ENCODE results near the gene CYTH4. TPM values are rescaled to one million over a fixed set of nuclear protein-coding genes. Genes with fewer than 3 reads are reported as not detected.

Gene CYTH4
- total RNA-seq, 4 donors from 2014 or later = 0.55 to 4.3 (median 2.7) TPM

DNA sequence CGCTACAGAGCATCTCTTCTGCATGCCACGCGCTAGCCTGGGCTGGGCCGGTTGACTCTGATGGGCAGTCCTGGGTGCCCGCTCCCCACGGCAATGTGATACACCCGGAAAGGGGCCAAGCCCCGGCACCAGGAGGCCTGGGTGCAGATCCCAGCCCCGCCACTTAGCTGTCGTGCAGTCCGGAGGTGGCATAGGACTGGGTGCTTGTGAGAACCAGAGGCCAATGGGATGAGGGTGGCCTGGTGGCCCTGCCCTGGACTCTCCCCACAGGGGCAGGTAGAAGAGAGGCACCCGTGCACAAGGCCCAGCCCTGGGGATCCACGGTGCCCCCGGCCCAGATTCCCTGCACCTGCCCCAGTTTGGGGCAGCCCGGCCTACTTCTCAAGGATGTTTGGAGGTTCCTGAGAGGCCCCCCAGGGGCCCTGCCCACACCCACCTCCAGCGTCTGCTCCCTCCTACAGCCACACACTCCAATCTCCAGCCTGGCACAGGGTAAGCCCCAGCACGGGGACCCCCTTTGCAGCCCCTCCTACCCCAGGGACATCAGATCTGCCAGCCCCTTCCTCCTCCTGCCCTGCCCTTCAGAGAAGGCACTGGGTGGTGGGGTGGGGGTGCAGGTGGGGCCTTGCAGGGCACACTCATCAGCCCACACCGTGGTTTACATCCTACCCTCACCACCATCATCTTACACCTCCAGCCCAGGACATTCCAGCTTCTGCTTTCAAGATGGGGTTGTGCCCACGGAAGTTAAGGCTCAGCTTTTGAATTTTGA is 66.9 kb downstream of the CYTH4 start:
- DNase-seq (ENCODE audit: low spot score in 2 of 2) = no peak
- H3K4me1 ChIP-seq = peaks cover 3% of the 10 kb centered on the region
- no peaks in the 10 kb centered on the region for H3K36me3 ChIP-seq
- H3K9me3 ChIP-seq = no peaks in the 10 kb centered on the region
- WGBS = 72% methylated on average over 8 of the region's 19 CpGs
- no peak overlapping the region for H3K27ac ChIP-seq
- H3K4me3 ChIP-seq = no peak overlapping the region
- TF ChIP-seq POLR2A (IDR thresholded peaks at IDR 0.05) (no peak), EP300 (IDR thresholded peaks at IDR 0.05) (no peak), POLR2AphosphoS5 (IDR thresholded peaks at IDR 0.05) (no peak)
- TF ChIP-seq, protein P1, sequence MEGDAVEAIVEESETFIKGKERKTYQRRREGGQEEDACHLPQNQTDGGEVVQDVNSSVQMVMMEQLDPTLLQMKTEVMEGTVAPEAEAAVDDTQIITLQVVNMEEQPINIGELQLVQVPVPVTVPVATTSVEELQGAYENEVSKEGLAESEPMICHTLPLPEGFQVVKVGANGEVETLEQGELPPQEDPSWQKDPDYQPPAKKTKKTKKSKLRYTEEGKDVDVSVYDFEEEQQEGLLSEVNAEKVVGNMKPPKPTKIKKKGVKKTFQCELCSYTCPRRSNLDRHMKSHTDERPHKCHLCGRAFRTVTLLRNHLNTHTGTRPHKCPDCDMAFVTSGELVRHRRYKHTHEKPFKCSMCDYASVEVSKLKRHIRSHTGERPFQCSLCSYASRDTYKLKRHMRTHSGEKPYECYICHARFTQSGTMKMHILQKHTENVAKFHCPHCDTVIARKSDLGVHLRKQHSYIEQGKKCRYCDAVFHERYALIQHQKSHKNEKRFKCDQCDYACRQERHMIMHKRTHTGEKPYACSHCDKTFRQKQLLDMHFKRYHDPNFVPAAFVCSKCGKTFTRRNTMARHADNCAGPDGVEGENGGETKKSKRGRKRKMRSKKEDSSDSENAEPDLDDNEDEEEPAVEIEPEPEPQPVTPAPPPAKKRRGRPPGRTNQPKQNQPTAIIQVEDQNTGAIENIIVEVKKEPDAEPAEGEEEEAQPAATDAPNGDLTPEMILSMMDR (IDR thresholded peaks at IDR 0.05) = no peak
- peaks cover 27% of the 10 kb centered on the region for H3K27me3 ChIP-seq

DNA sequence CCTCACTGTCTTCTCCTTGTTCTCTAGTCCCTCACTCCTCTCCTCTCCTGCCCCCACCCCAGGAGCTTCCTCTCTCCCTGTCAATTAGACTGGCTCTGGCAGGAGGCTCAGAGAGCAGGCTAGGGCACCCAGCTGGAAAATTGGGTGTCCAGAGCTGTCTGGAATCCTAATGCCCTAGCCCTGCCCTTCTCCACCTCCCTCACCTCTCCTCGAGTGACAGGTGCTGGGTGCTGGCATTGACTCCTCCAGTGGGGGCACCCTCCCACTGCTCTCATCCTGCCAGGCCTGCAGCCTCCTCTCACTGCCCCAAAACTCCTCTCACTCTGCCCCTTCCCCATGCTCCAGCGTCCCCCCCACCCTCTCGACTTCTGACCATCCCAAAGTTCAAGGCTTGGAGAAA is 68.9 kb downstream of the CYTH4 start:
- H3K9me3 ChIP-seq = no peaks in the 10 kb centered on the region
- peaks cover 39% of the 10 kb centered on the region for H3K27me3 ChIP-seq
- TF ChIP-seq POLR2AphosphoS5 (IDR thresholded peaks at IDR 0.05) (no peak), EP300 (IDR thresholded peaks at IDR 0.05) (no peak), POLR2A (IDR thresholded peaks at IDR 0.05) (no peak)
- TF ChIP-seq, protein P1 (IDR thresholded peaks at IDR 0.05) = no peak
- no peak overlapping the region for H3K4me3 ChIP-seq
- no peak for DNase-seq (ENCODE audit: low spot score in 2 of 2)
- 58% methylated on average over 3 of the region's 3 CpGs for WGBS
- peaks cover under 1% of the 10 kb centered on the region for H3K4me1 ChIP-seq
- no peaks in the 10 kb centered on the region for H3K36me3 ChIP-seq
- H3K27ac ChIP-seq = no peak overlapping the region

DNA sequence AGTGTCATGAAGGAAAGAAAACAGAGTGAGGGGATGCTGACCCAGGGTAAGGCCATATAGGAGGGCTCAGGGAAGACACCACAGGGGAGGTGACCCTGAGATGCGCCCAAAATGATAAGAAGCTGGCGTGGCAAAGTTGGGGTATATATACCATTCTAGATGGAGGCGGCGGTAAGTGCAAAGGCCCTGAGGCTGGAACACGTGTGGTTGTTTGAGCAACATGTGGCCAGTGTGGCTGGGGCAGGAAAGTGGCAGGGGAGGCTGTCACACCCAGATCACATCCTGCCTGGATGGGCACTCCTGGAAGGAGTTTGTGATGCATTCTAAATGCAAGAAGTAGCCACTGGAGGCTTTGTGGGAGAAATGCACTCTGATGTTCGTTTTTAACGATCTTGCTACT is 70.2 kb downstream of the CYTH4 start:
- no peaks in the 10 kb centered on the region for H3K36me3 ChIP-seq
- H3K27ac ChIP-seq = no peak overlapping the region
- H3K27me3 ChIP-seq = peaks cover 45% of the 10 kb centered on the region
- 77% methylated on average over 7 of the region's 7 CpGs for WGBS
- H3K4me1 ChIP-seq = no peaks in the 10 kb centered on the region
- no peaks in the 10 kb centered on the region for H3K9me3 ChIP-seq
- H3K4me3 ChIP-seq = no peak overlapping the region
- TF ChIP-seq, protein P1 (IDR thresholded peaks at IDR 0.05) = no peak
- TF ChIP-seq POLR2A (IDR thresholded peaks at IDR 0.05) = no peak
- TF ChIP-seq EP300 (IDR thresholded peaks at IDR 0.05) = no peak
- TF ChIP-seq POLR2AphosphoS5 (IDR thresholded peaks at IDR 0.05) = no peak
- DNase-seq (ENCODE audit: low spot score in 2 of 2) = no peak

DNA sequence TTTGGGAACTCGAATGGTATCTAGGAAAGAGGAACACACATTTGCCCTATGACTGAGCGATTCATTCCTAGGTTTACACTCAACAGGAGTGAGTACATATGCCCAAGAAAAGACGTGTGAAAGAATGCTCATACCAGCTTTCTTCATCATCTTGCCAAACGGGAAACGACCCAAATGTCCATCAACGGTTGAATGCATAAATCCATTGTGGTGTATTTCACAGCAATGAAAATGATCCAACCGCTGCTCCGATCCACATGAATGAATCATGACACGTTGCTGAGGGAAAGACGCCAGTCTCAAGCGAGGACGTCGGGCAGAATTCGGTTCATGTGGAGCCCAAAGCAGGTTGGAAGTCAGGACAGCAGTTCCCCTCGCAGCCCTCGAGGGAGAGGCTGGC is 71.5 kb downstream of the CYTH4 start:
- Histone ChIP-seq H3K4me3 (no peak overlapping the region), H3K36me3 (no peaks in the 10 kb centered on the region), H3K27ac (no peak overlapping the region), H3K27me3 (peaks cover 45% of the 10 kb centered on the region), H3K9me3 (no peaks in the 10 kb centered on the region), H3K4me1 (no peaks in the 10 kb centered on the region)
- TF ChIP-seq POLR2AphosphoS5 (IDR thresholded peaks at IDR 0.05) (no peak), POLR2A (IDR thresholded peaks at IDR 0.05) (no peak), EP300 (IDR thresholded peaks at IDR 0.05) (no peak)
- TF ChIP-seq, protein P1 (IDR thresholded peaks at IDR 0.05) = no peak
- WGBS = 75% methylated on average over 16 of the region's 16 CpGs
- DNase-seq (ENCODE audit: low spot score in 2 of 2) = no peak

DNA sequence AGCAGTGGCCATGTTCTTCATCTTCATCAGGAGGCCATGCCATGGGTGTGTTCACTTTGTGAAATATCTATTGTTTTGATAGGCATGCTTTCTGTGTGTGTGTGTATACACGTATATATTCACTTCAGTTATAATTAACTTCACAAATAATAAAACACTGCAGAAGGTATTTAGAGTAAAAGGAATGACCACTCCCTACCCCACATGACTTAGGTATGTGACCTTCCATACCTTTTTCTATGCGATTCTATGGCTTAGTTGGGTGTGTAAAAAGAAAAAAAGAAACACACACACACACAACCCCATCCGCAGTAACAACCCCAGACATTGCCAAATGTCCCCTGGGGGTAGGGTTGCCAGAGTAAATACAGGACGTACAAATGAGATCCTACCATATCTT is 72.0 kb downstream of the CYTH4 start:
- DNase-seq (ENCODE audit: low spot score in 2 of 2) = no peak
- no peaks in the 10 kb centered on the region for H3K36me3 ChIP-seq
- WGBS = 58% methylated on average over 4 of the region's 4 CpGs
- H3K9me3 ChIP-seq = no peaks in the 10 kb centered on the region
- TF ChIP-seq POLR2AphosphoS5 (IDR thresholded peaks at IDR 0.05) = no peak
- no peak for TF ChIP-seq EP300 (IDR thresholded peaks at IDR 0.05)
- TF ChIP-seq, protein P1 (IDR thresholded peaks at IDR 0.05) = no peak
- no peak for TF ChIP-seq POLR2A (IDR thresholded peaks at IDR 0.05)
- peaks cover 45% of the 10 kb centered on the region for H3K27me3 ChIP-seq
- H3K4me1 ChIP-seq = no peaks in the 10 kb centered on the region
- H3K4me3 ChIP-seq = no peak overlapping the region
- H3K27ac ChIP-seq = no peak overlapping the region
